Colonic mucosa (tissue), 4 donors: ENCODE data around the gene BRMS1. TPM values are rescaled to one million over a fixed set of nuclear protein-coding genes. Genes with fewer than 3 reads are reported as not detected.
"Not testable (repeated sequence)": the region's sequence is repeated elsewhere in the genome, so short reads cannot be mapped to it uniquely, and the experiment has no call there.

ENCODE experiments used
- DNase-seq: peaks from one replicate; pipeline ENCODE4 v3.0.0-alpha.2; 2020
- H3K27ac ChIP-seq: fragments of 200-600 bp; one replicate; pipeline ENCODE4 v1.8.0; 2021
- H3K27me3 ChIP-seq: fragments of 200-600 bp; one replicate; pipeline ENCODE4 v1.8.0; 2021
- H3K36me3 ChIP-seq: fragments of 200-600 bp; one replicate; pipeline ENCODE4 v1.8.0; 2021
- H3K4me1 ChIP-seq: fragments of 200-600 bp; one replicate; pipeline ENCODE4 v1.8.0; 2021; ENCODE audit warnings: mild to moderate bottlenecking
- H3K4me3 ChIP-seq: fragments of 200-600 bp; one replicate; pipeline ENCODE4 v1.8.0; 2021
- H3K9ac ChIP-seq, 2 donors: one replicate each; pipeline ENCODE4 v1.7.0; 2013; ENCODE audit warnings: control low read depth in 2 of 2, low read depth in 2 of 2, low read length in 2 of 2
- H3K9me3 ChIP-seq: fragments of 200-600 bp; one replicate; pipeline ENCODE4 v1.8.0; 2021
- intact Hi-C: fragments of 100-400 bp; cut with DNase I; formaldehyde crosslinking; loops from one replicate; pipeline ENCODE4 v1.14.1; 2022
- total RNA-seq, 2 donors: library from RNA; stranded (reverse); fragmentation: NEBNext Ultra II Directional in 1 of 2; extraction: Animal tissue kit (Norgen Biotek cat#: 25700) in 1 of 2; gene quantifications; one replicate each; pipeline ENCODE4 v1.2.1, GENCODE V29; 2021
- TF ChIP-seq, protein P1 (sequence below): fragments of 200-600 bp; IDR thresholded peaks from one replicate; pipeline ENCODE4 v1.8.0; 2022; ENCODE audit warnings: antibody characterized with exemption, mild to moderate bottlenecking
- donor health status: healthy.
- donor health status: DM: no; HTN: no; CAD: no.
- donor health status: DM: no; HTN: no; CAD: no.

BRMS1 gene
- total RNA-seq, 2 donors from 2014 or later: 31.1 to 64.6 TPM

DNA sequence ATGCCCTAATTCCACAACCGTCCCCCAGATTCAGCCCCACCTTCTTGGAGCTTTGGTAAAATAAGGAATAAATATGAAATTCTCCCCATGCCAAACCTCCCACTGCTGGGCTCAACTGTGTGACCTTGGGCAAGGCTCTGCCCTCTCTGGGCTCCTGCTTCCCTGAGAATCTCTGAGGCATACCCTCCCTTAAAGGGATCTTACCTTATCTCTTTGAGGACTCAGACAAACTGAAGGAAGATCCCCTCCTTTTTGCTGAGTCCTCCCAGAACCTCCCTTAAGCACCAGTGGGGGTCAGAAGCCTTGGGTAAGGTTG lies 30.8 kb downstream of the BRMS1 start:
- TF ChIP-seq, protein P1, sequence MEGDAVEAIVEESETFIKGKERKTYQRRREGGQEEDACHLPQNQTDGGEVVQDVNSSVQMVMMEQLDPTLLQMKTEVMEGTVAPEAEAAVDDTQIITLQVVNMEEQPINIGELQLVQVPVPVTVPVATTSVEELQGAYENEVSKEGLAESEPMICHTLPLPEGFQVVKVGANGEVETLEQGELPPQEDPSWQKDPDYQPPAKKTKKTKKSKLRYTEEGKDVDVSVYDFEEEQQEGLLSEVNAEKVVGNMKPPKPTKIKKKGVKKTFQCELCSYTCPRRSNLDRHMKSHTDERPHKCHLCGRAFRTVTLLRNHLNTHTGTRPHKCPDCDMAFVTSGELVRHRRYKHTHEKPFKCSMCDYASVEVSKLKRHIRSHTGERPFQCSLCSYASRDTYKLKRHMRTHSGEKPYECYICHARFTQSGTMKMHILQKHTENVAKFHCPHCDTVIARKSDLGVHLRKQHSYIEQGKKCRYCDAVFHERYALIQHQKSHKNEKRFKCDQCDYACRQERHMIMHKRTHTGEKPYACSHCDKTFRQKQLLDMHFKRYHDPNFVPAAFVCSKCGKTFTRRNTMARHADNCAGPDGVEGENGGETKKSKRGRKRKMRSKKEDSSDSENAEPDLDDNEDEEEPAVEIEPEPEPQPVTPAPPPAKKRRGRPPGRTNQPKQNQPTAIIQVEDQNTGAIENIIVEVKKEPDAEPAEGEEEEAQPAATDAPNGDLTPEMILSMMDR: no peak
- peak overlapping the region; percentile 86 for H3K27ac ChIP-seq
- peaks cover 5% of the 10 kb centered on the region for H3K4me1 ChIP-seq
- H3K9ac ChIP-seq: peak overlapping the region in 1 of 2 donors; percentile 51
- no peaks in the 10 kb centered on the region for H3K36me3 ChIP-seq
- no peak overlapping the region for H3K4me3 ChIP-seq
- intact Hi-C loops: no loop called here
- H3K9me3 ChIP-seq: no peaks in the 10 kb centered on the region
- DNase-seq: no peak
- H3K27me3 ChIP-seq: no peaks in the 10 kb centered on the region

DNA sequence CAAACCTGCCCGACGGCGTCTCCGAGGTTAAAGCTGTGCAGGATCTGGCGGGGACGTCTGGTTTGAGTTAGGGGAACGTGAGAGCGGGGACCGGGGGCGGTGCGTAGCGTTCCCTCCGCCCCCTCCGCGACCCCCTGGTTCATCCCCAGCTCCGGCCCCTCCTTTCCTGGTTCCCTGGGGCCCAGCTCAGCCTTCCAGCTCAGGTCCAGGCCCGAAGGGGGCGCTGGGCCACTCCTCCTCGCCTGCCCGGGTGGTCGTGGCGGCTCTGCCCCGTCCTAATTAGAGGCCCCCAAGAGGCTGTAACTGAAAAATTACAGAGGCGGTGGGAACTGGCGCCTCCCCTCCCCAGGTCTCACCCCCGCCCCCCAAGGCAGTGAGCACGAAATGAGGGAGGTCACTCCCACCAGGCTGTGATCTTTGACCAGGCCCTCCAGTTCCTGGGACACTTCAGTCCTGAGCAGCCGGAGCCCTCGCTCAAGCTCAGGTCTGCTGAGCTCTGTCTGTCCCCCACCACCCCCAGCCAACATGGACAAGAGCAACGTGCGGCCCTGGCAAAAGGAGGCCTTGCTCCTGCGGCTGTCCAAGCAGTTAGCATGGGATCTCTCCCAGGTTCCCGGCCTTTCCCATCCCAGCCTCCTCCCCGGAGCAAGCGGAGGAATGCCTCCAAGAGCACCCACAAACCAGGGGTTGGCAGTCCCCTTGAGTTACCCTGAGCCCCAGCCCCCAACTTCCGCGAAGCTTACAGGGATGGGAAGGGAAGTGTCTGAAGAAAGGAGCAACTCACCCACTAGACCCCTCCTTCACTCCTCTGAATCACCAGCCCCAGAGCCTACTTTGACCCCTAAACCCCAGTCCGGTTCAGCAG lies 31.4 kb downstream of the BRMS1 start:
- Histone ChIP-seq H3K27ac (peak overlapping the region; percentile 86), H3K9ac (peak overlapping the region; percentile 51 to 70), H3K9me3 (no peaks in the 10 kb centered on the region), H3K36me3 (no peaks in the 10 kb centered on the region), H3K4me3 (peak overlapping the region; percentile 25), H3K4me1 (peaks cover 5% of the 10 kb centered on the region), H3K27me3 (no peaks in the 10 kb centered on the region)
- no peak for DNase-seq
- intact Hi-C loops: no loop called here
- TF ChIP-seq, protein P1: no peak

DNA sequence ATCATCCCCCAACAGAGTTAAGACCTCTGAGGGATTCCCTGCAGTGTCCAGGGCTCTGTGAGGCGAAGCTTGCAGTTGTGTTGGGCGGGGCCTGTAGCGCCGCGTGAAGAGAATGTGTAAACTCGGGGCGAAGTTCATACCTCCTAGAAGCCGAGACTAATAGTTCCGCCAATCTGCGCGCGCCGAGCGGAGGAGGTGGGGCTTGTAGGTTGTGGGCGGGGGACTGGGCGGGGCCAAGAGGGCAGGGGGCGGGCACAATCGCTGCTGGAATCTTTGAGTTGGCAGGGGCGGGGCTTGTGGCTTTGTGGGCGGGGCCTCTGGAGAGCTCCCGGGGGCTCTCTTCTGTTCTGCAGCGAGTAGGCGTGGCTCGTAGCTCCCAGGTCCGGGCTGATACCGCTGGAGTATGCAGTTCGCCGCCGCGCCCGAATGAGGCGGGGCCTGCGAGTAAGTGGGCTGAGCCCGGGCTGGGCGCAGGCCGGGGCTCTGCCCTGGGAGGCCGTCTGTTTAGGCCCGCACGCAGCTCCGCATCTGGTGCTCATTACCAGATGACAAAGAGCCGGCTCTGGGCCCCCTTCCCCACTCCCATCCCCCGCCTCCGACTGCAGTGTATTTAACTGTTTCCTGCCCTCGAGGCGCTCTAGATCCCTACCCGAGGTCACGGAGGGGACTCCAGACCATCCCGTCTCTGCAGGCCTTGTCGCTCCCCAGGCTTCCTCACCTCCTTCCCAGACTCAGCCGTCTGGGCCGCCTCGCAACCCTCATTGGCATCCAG lies 32.2 kb downstream of the BRMS1 start:
- Histone ChIP-seq H3K4me1 (peaks cover 5% of the 10 kb centered on the region), H3K4me3 (peak overlapping the region; percentile 54), H3K36me3 (no peaks in the 10 kb centered on the region), H3K27ac (peak overlapping the region; percentile 89), H3K9ac (peak overlapping the region; percentile 70 to 73), H3K27me3 (no peaks in the 10 kb centered on the region), H3K9me3 (no peaks in the 10 kb centered on the region)
- intact Hi-C loops: no loop called here
- peak; percentile 100 for DNase-seq
- TF ChIP-seq, protein P1: no peak

DNA sequence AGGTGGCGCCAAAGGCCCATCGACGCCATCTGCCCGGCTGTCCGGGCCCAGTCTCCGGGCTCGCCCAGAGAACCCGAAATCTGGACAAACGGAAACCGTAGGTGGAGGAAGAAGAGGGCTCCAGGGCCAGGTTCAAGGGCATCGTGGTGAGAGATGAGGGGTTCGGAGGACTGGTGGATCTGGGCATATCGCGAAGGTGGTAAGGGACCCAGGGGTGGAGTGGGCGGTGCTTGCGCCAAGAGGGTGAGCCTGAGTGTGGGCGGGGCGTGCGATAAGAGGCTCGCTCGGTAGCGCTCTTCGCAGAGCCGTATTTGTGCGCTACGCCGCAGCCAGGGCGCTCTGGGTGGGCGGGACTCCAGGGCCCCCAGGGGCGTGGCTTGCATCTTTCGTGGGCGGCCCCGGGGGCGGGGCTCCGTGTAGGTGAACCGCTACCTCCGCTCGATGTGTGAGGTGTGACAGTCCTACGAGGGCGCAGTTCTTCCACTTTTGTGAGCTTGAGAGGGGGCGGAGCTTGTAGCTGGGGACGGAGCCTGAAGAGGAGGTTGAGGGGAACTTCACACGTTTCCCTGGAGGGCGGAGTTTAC lies 32.8 kb downstream of the BRMS1 start:
- TF ChIP-seq, protein P1: no peak
- Histone ChIP-seq H3K27me3 (no peaks in the 10 kb centered on the region), H3K4me3 (peak overlapping the region; percentile 54), H3K36me3 (no peaks in the 10 kb centered on the region), H3K9me3 (no peaks in the 10 kb centered on the region), H3K4me1 (peaks cover 5% of the 10 kb centered on the region), H3K9ac (peak overlapping the region; percentile 68 to 73), H3K27ac (peak overlapping the region; percentile 89)
- peak; percentile 94 for DNase-seq
- intact Hi-C loops: loop anchor here (1.0 kb wide), 1 partner anchor 77 kb away; no protein-coding TSS in a partner anchor

DNA sequence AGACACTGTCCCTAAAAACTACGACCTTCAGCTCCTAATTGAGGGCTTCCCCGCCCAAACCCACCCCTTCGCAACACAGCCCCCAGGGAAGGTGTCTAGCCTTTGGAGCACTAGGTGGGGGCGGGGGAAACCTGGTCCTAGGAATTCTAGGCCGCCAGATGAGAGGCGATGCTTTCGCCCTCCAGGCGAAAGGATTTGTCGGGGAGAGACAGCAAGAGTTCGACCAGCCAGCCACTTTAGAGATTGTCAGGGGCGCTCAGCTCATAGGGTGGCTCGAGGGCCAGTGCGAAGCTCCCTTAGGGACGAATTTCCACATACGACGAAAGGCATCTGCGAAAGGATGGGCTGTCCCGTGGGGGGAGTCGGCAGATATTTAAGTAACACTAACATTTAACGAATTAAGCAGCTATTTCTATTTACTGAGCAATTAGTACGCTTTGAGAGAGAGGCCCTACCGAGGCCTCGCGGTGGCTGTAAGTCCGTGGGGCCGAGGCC lies 33.4 kb downstream of the BRMS1 start:
- peak overlapping the region; percentile 68 to 73 for H3K9ac ChIP-seq
- intact Hi-C loops: loop anchor here (1.0 kb wide), 1 partner anchor 78 kb away; no protein-coding TSS in a partner anchor

DNA sequence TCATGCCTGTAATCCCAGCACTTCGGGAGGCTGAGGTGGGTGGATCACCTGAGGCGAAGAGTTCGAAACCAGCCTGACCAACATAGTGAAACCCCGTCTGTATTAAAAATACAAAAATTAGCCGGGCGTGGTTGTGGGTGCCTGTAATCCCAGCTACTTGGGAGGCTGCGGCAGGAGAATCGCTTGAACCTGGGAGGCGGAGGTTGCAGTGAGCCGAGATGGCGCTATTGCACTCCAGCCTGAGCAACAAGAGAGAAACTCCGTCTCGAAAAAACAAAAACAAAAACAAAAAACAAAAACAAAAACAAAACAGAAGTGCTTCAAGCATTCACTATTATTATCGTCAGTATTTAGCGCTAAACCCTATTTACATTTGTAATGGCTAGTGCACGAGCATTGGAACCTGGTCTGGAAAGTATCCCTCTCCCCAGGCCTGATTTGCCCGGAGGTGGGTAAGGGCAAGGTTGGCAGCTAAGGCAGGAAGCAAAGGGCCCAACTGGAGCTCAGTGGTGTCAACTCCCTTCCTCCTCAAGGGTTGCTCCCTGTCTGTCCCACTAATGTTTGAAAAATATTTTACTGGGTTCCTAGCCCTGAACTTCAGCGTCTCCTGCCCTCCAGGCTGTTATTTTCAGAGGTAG lies 34.0 kb downstream of the BRMS1 start:
- intact Hi-C loops: loop anchor here (1.0 kb wide), 1 partner anchor 78 kb away; no protein-coding TSS in a partner anchor
- H3K9ac ChIP-seq, H3K4me3 ChIP-seq, DNase-seq, H3K27ac ChIP-seq, H3K9me3 ChIP-seq, H3K27me3 ChIP-seq, H3K36me3 ChIP-seq, H3K4me1 ChIP-seq: not testable (repeated sequence)

More for the DNA sequence above, 33.4 kb downstream of the BRMS1 start:
- no peak for DNase-seq
- Histone ChIP-seq H3K36me3 (no peaks in the 10 kb centered on the region), H3K9me3 (no peaks in the 10 kb centered on the region), H3K4me1 (peaks cover 5% of the 10 kb centered on the region), H3K27me3 (no peaks in the 10 kb centered on the region), H3K4me3 (peak overlapping the region; percentile 54), H3K27ac (peak overlapping the region; percentile 89)
- TF ChIP-seq, protein P1: peak; percentile 86
